Left lung (tissue), 10 donors: ENCODE measurements around the gene LRRD1. TPM values are rescaled to one million over a fixed set of nuclear protein-coding genes. Genes with fewer than 3 reads are reported as not detected.
"Not testable (repeated sequence)": the region's sequence is repeated elsewhere in the genome, so short reads cannot be mapped to it uniquely, and the experiment has no call there.

Source experiments
- ATAC-seq: fragments of 200-7000 bp; cut with Tn5 transposase; one replicate; pipeline ENCODE4 v1.9.1; 2020; ENCODE audit warnings: moderate library complexity
- DNase-seq, 4 donors: peaks; one replicate each; pipeline ENCODE4 v3.0.0-alpha.2; 2013 to 2020
- H3K27ac ChIP-seq, 2 donors: fragments of 200-600 bp; sonication (generic) in 1 of 2; one replicate each; pipeline versions ENCODE4 v1.5.0 to v1.8.0; 2020 to 2021
- H3K27me3 ChIP-seq, 2 donors: fragments of 200-600 bp; sonication (generic) in 1 of 2; one replicate each; pipeline versions ENCODE4 v1.5.0 to v1.8.0; 2020 to 2021
- H3K36me3 ChIP-seq, 2 donors: fragments of 200-600 bp; sonication (generic) in 1 of 2; one replicate each; pipeline versions ENCODE4 v1.5.0 to v1.8.0; 2020 to 2021
- H3K4me1 ChIP-seq, 2 donors: fragments of 200-600 bp; one replicate each; pipeline ENCODE4 v1.8.0; 2021
- H3K4me3 ChIP-seq, 2 donors: fragments of 200-600 bp; sonication (generic) in 1 of 2; one replicate each; pipeline versions ENCODE4 v1.5.0 to v1.8.0; 2020 to 2021; ENCODE audit warnings: mild to moderate bottlenecking in 1 of 2
- H3K9me3 ChIP-seq, 2 donors: fragments of 200-600 bp; sonication (generic) in 1 of 2; one replicate each; pipeline versions ENCODE4 v1.5.0 to v1.8.0; 2020 to 2021
- intact Hi-C, 2 donors: fragments of 100-400 bp; cut with DNase I; formaldehyde crosslinking; loops; one replicate each; pipeline versions ENCODE4 v1.11.2 to v1.14.2; 2022
- polyA plus RNA-seq, 6 donors: library from polyadenylated mRNA; unstranded; fragments of 120-200 nt; gene quantifications; one replicate each; pipeline ENCODE4 v1.2.1, GENCODE V29; 2013; ENCODE audit not compliant: insufficient read length in 6 of 6
- total RNA-seq, 2 donors: library from RNA; stranded (reverse); fragmentation: NEBNext Ultra II Directional; extraction: Animal tissue kit (Norgen Biotek cat#: 25700); gene quantifications; one replicate each; pipeline ENCODE4 v1.2.1, GENCODE V29; 2021
- TF ChIP-seq, protein P1 (sequence below), 2 donors: fragments of 200-600 bp; sonication (generic) in 1 of 2; IDR thresholded peaks; one replicate each; pipeline versions ENCODE4 v1.5.0 to v1.8.0; 2021; ENCODE audit warnings: antibody characterized with exemption in 2 of 2
- donor health status: DM: no; HTN: yes; CAD: no.
- donor health status: DM: no; HTN: no; CAD: no.

LRRD1 gene
- total and polyA plus RNA-seq, 8 donors = 0.09 to 0.88 (median 0.64) TPM; not detected in 1

DNA sequence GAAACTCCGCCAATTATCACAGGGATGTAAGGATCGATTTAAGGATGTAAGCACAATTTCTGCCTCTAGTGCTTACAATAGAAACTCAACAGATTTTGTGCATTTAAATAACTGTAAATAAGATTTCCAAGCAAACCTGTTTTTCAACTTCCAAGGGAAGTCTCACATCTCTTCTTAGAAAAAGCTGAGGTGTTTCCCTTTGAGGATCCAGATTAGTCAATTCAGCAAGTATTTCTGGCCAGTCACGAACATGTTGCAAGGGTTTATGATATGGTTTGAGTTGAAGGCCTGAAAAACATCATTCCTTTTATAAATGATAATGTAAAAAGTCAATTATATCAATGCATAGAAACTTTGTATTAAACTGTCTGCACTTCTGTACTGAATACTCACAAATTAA lies 42.8 kb upstream of the LRRD1 start:
- DNase-seq = no peak

DNA sequence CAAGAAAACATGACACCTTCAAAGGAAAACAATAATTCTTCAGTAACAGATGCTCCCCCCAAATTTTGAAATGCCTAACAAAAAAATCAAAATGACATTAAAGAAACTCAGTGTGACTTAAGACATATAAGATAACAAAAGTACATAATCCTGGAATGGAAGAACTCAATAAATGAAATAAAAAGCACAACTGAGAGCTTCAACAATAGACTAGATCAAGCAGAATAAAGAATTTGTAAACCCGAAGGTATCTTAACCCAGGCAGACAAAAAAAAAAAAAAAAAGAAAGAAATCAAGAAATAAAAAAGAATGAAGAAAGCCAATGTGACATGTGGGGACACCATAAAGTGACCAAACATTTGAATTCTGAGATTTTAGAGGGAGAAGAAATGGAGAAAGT lies 27.7 kb upstream of the LRRD1 start:
- Histone ChIP-seq H3K27me3 (no peaks in the 10 kb centered on the region), H3K36me3 (peaks cover 0 to 95% of the 10 kb centered on the region in 2 donors), H3K4me1 (no peaks in the 10 kb centered on the region), H3K4me3 (no peak overlapping the region), H3K9me3 (peaks cover 0 to 14% of the 10 kb centered on the region in 2 donors), H3K27ac (no peak overlapping the region)
- intact Hi-C loops = no loop called here
- DNase-seq (no peak), ATAC-seq (no peak)
- TF ChIP-seq, protein P1, sequence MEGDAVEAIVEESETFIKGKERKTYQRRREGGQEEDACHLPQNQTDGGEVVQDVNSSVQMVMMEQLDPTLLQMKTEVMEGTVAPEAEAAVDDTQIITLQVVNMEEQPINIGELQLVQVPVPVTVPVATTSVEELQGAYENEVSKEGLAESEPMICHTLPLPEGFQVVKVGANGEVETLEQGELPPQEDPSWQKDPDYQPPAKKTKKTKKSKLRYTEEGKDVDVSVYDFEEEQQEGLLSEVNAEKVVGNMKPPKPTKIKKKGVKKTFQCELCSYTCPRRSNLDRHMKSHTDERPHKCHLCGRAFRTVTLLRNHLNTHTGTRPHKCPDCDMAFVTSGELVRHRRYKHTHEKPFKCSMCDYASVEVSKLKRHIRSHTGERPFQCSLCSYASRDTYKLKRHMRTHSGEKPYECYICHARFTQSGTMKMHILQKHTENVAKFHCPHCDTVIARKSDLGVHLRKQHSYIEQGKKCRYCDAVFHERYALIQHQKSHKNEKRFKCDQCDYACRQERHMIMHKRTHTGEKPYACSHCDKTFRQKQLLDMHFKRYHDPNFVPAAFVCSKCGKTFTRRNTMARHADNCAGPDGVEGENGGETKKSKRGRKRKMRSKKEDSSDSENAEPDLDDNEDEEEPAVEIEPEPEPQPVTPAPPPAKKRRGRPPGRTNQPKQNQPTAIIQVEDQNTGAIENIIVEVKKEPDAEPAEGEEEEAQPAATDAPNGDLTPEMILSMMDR (IDR thresholded peaks at IDR 0.05) = no peak

More for the DNA sequence above, 42.8 kb upstream of the LRRD1 start:
- Histone ChIP-seq H3K4me1 (no peaks in the 10 kb centered on the region), H3K27me3 (no peaks in the 10 kb centered on the region), H3K27ac (no peak overlapping the region), H3K9me3 (no peaks in the 10 kb centered on the region), H3K4me3 (no peak overlapping the region), H3K36me3 (peaks cover 4 to 97% of the 10 kb centered on the region in 2 donors)
- no peak for ATAC-seq
- TF ChIP-seq, protein P1 (IDR thresholded peaks at IDR 0.05) = no peak
- intact Hi-C loops = no loop called here

DNA sequence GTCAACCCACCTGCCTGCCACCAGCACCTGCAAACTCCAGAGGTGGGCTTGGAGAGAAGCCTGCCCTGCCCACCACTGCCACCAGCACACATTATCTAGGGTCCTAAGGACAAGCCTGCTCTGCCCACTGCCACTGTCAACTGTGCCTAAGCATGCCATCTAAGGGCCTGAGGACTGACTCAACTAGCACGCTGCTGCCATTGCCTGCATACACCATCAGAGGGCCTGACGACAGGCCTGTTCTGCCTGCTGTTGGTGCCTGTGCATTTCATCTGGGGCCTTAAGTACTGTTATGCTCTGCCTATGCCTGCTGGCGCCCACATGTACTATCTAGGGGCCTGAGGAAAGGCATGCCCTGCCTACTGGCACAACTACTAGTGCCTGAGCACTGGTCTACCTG lies 27.0 kb upstream of the LRRD1 start:
- H3K27ac ChIP-seq = no peak overlapping the region
- TF ChIP-seq, protein P1 (IDR thresholded peaks at IDR 0.05) = no peak
- no peak overlapping the region for H3K4me3 ChIP-seq
- intact Hi-C loops = no loop called here
- no peaks in the 10 kb centered on the region for H3K4me1 ChIP-seq
- H3K36me3 ChIP-seq = peaks cover 0 to 95% of the 10 kb centered on the region in 2 donors
- no peaks in the 10 kb centered on the region for H3K27me3 ChIP-seq
- no peak for DNase-seq
- peaks cover 0 to 14% of the 10 kb centered on the region in 2 donors for H3K9me3 ChIP-seq
- no peak for ATAC-seq

DNA sequence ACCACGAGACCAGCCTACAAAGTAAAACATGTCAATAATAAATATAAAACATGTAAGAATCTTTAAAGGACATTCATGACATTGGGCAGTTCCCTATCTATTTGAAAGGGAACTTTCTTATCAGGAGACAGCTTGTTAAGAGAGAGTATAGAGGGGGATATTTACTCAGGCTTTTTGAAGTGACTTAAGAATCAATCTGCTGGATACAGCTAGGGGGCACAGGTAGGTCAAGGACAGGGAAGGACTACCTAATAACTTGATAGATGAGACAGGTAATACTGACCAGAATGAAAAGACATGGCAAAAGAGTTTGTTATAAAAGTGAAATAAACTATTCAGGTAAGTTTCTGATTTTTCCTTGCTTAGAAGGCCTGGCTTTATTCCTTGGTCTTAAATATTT lies 21.8 kb upstream of the LRRD1 start:
- TF ChIP-seq, protein P1 (IDR thresholded peaks at IDR 0.05) = no peak

DNA sequence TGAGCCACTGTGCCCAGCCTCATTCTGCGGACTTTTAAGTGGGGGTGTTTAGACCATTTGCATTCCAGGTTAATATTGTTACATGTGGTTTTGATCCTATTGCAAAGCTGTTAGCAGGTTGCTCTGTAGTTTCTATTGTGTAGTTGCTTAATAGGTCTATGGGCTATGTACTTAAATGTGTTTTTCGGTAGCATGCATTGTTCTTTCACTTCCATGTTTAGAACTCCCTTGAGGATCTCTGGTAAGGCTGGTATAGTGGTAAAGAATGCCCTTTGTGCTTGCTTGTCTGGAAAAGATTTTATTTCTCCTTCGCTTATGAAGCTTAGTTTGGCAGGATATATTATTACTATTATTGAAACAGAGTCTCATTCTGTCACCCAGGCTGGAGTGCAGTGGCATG lies 13.4 kb upstream of the LRRD1 start:
- peaks cover 0 to 42% of the 10 kb centered on the region in 2 donors for H3K9me3 ChIP-seq

More for the DNA sequence above, 21.8 kb upstream of the LRRD1 start:
- no peak for DNase-seq
- no peak overlapping the region for H3K27ac ChIP-seq
- intact Hi-C loops = no loop called here
- H3K4me1 ChIP-seq = no peaks in the 10 kb centered on the region
- H3K9me3 ChIP-seq = no peaks in the 10 kb centered on the region
- ATAC-seq = no peak
- no peaks in the 10 kb centered on the region for H3K27me3 ChIP-seq
- H3K4me3 ChIP-seq = no peak overlapping the region
- H3K36me3 ChIP-seq = peaks cover 0 to 72% of the 10 kb centered on the region in 2 donors

DNA sequence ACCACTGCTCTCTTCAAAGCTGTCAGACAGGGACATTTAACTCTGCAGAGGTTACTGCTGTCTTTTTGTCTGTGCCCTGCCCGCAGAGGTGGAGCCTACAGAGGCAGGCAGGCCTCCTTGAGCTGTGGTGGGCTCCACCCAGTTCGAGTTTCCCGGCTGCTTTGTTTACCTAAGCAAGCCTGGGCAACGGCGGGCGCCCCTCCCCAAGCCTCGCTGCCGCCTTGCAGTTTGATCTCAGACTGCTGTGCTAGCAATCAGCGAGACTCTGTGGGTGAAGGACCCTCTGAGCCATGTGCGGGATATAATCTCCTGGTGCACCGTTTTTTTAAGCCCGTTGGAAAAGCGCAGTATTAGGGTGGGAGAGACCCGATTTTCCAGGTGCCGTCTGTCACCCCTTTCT lies 10.3 kb upstream of the LRRD1 start:
- ATAC-seq, DNase-seq, intact Hi-C loops: not testable (repeated sequence)

More for the DNA sequence above, 13.4 kb upstream of the LRRD1 start:
- Histone ChIP-seq H3K4me3 (no peak overlapping the region), H3K36me3 (peaks cover 0 to 15% of the 10 kb centered on the region in 2 donors), H3K4me1 (no peaks in the 10 kb centered on the region), H3K27ac (no peak overlapping the region), H3K27me3 (no peaks in the 10 kb centered on the region)
- ATAC-seq (no peak), DNase-seq (no peak)
- TF ChIP-seq, protein P1 (IDR thresholded peaks at IDR 0.05) = no peak
- intact Hi-C loops = no loop called here

DNA sequence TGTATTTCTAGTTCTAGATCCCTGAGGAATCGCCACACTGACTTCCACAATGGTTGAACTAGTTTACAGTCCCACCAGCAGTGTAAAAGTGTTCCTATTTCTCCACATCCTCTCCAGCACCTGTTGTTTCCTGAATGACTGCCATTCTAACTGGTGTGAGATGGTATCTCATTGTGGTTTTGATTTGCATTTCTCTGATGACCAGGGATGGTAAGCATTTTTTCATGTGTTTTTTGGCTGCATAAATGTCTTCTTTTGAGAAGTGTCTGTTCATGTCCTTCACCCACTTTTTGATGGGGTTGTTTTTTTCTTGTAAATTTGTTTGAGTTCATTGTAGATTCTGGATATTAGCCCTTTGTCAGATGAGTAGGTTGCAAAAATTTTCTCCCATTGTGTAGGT lies 5.4 kb upstream of the LRRD1 start:
- intact Hi-C loops = not testable (repeated sequence)

More for the DNA sequence above, 10.3 kb upstream of the LRRD1 start:
- not testable (repeated sequence) for H3K4me3 ChIP-seq, H3K36me3 ChIP-seq, H3K4me1 ChIP-seq, H3K27me3 ChIP-seq, H3K27ac ChIP-seq
- peaks cover 0 to 45% of the 10 kb centered on the region in 2 donors for H3K9me3 ChIP-seq

More for the DNA sequence above, 5.4 kb upstream of the LRRD1 start:
- H3K4me3 ChIP-seq, H3K27ac ChIP-seq, ATAC-seq, H3K4me1 ChIP-seq, H3K36me3 ChIP-seq, H3K27me3 ChIP-seq, DNase-seq: not testable (repeated sequence)
- H3K9me3 ChIP-seq = peaks cover 0 to 23% of the 10 kb centered on the region in 2 donors
